ENCODE results near the gene RIOK1. TPM values are rescaled to one million over a fixed set of nuclear protein-coding genes. Genes with fewer than 3 reads are reported as not detected.
A peak's percentile ranks its signal among the peaks of the same experiment; 100 is the strongest.

RIOK1 gene
- total and polyA plus RNA-seq, 2 of the 13 experiments (the other 11 are each of a cell fraction or from before 2014, with no cell fraction given) = 9.4 to 37.8 TPM

GRCh38 chr6:7341271-7341670 is 48.3 kb upstream of the RIOK1 start (continued):
- TF ChIP-seq CSRNP1 (CRISPR knock-in tag; IDR thresholded peaks at IDR 0.05) (no peak), ZNF160 (CRISPR knock-in tag; IDR thresholded peaks at IDR 0.05) (no peak), ATRX (CRISPR knock-in tag; IDR thresholded peaks at IDR 0.05; ENCODE audit: borderline replicate concordance) (no peak)

GRCh38 chr6:7341989-7342742 is 47.4 kb upstream of the RIOK1 start:
- ATAC-seq (peak; percentile 93), FAIRE-seq (peak; percentile 81), DNase-seq (ENCODE audit: low spot score) (peak; percentile 91)
- H3K9me3 ChIP-seq (ENCODE audit: low read length) = no peaks in the 10 kb centered on the region
- peak overlapping the region; percentile 38 for H3K4me2 ChIP-seq (ENCODE audit: low read depth, low read length)
- H3K4me1 ChIP-seq (ENCODE audit: insufficient read depth, low read length) = peaks cover 37% of the 10 kb centered on the region
- no peaks in the 10 kb centered on the region for H3K36me3 ChIP-seq (replicated peaks in 1 of 2; ENCODE audit: control insufficient read depth in 1 of 2, insufficient read depth in 2 of 2, low read length in 2 of 2)
- no peak overlapping the region for H3K9ac ChIP-seq (ENCODE audit: insufficient read depth, low read depth, low read length)
- no peaks in the 10 kb centered on the region for H3K79me2 ChIP-seq (ENCODE audit: insufficient read depth, low read length)
- ChIA-PET POLR2A (interaction anchor here (1.0 to 2.4 kb wide), 2 partner anchors 10 to 47 kb away, joined by 3 to 7 read pairs; partner anchors contain the start of genes CAGE1 and RIOK1), CTCF (ENCODE audit: low intra/inter-chr PET ratio, low total read pairs) (no interaction called here)
- intact Hi-C loops (cut with micrococcal nuclease; ENCODE audit: unreplicated experiment) = loop anchor here (1.0 kb wide), 1 partner anchor 47 kb away; the partner anchor contains the start of genes CAGE1 and RIOK1
- no peaks in the 10 kb centered on the region for H4K20me1 ChIP-seq (ENCODE audit: insufficient read depth, low read length)
- no peak overlapping the region for H3K27ac ChIP-seq (ENCODE audit: extremely low read length, insufficient read depth, low read length)
- H3K27me3 ChIP-seq (ENCODE audit: control insufficient read depth in 1 of 2, insufficient read depth in 2 of 2, low read length in 2 of 2) = no peaks in the 10 kb centered on the region; a peak in 1 of 5 replicates
- whole genome bisulfite sequencing (ENCODE audit: low lambda C conversion rate) = 34% methylated on average over 9 of the region's 9 CpGs
- in situ Hi-C loops (cut with HindIII; ENCODE audit: extremely low pct_ligation_motif_present, low pct_unique_long_range_greater_than_20kb) = no loop called here
- BruUV-seq (replicated peaks) = no TSS peak
- no peak overlapping the region for H3K4me3 ChIP-seq (replicated peaks in 1 of 3; ENCODE audit: insufficient read depth in 1 of 3, low read depth in 2 of 3, low read length in 3 of 3)
- no peak overlapping the region for H2AFZ ChIP-seq (ENCODE audit: low read length)
- TF ChIP-seq ZNF557 (CRISPR knock-in tag; IDR thresholded peaks at IDR 0.05) = no peak
- no peak for TF ChIP-seq ONECUT2 (CRISPR knock-in tag; IDR thresholded peaks at IDR 0.05)
- no peak for TF ChIP-seq ZNF564 (CRISPR knock-in tag; IDR thresholded peaks at IDR 0.05)
- no peak for TF ChIP-seq NCOA5 (CRISPR knock-in tag; IDR thresholded peaks at IDR 0.05)
- TF ChIP-seq ZNF549 (CRISPR knock-in tag; IDR thresholded peaks at IDR 0.05) = no peak
- TF ChIP-seq GPN1 (CRISPR knock-in tag; IDR thresholded peaks at IDR 0.05; ENCODE audit: borderline replicate concordance) = no peak
- peak; percentile 54; the same call in 1 of the 2 replicates for TF ChIP-seq ETV5 (CRISPR knock-in tag; IDR thresholded peaks at IDR 0.05; ENCODE audit: borderline replicate concordance)
- 0 out of 2 replicates have a peak, but pooled peaks have one; percentile 31 for TF ChIP-seq ZFY (CRISPR knock-in tag; IDR thresholded peaks at IDR 0.05)
- peak; percentile 95 for TF ChIP-seq ZNF7 (CRISPR knock-in tag; IDR thresholded peaks at IDR 0.05)
- peak; percentile 89 for TF ChIP-seq PPARG (CRISPR knock-in tag; conservative IDR thresholded peaks at IDR 0.05)
- 0 out of 2 replicates have a peak, but pooled peaks have one; percentile 15 for TF ChIP-seq ZFX (CRISPR knock-in tag; IDR thresholded peaks at IDR 0.05; ENCODE audit: low read depth)
- TF ChIP-seq ELF4 (CRISPR knock-in tag; IDR thresholded peaks at IDR 0.05; ENCODE audit: borderline replicate concordance) = no peak
- no peak for TF ChIP-seq MAZ (IDR thresholded peaks at IDR 0.05; ENCODE audit: borderline replicate concordance, low read depth, low read length)
- 0 out of 2 replicates have a peak, but pooled peaks have one; percentile 31 for TF ChIP-seq MAZ (CRISPR knock-in tag; IDR thresholded peaks at IDR 0.05; ENCODE audit: low read depth)
- TF ChIP-seq ZBTB4 (CRISPR knock-in tag; IDR thresholded peaks at IDR 0.05; ENCODE audit: borderline replicate concordance) = no peak
- no peak for TF ChIP-seq GLI4 (CRISPR knock-in tag; IDR thresholded peaks at IDR 0.05; ENCODE audit: borderline replicate concordance)

All from HepG2 (cell line).